CD1c-positive myeloid dendritic cell (primary cell): ENCODE data around the gene AMDHD2.
"Not testable (repeated sequence)": the region's sequence is repeated elsewhere in the genome, so short reads cannot be mapped to it uniquely, and the experiment has no call there.

Experiments
- DNase-seq: peaks from one replicate; pipeline ENCODE4 v3.0.0-alpha.2; 2016; ENCODE audit errors: extremely low spot score

AMDHD2 gene

GRCh38 chr16:2533142-2533755, 13.1 kb downstream of the AMDHD2 start:
- not testable (repeated sequence) for DNase-seq

- DNase-seq = no peak
Measured at GRCh38 chr16:2533912-2534311, 13.7 kb downstream of the AMDHD2 start.

GRCh38 chr16:2534335-2534734, 14.2 kb downstream of the AMDHD2 start:
- not testable (repeated sequence) for DNase-seq

GRCh38 chr16:2535625-2536013, 15.4 kb downstream of the AMDHD2 start:
- peak; percentile 95 for DNase-seq

- peak; percentile 99 for DNase-seq
Measured at GRCh38 chr16:2537451-2538379, 17.5 kb downstream of the AMDHD2 start, which contains the start of gene PDPK1. Gene PDPK1, plus strand, starts transcription at chr16:2538021. Its CDS starts 92 bp downstream, at chr16:2538113.

- DNase-seq = not testable (repeated sequence)
Measured at GRCh38 chr16:2539192-2539844, 19.1 kb downstream of the AMDHD2 start.

GRCh38 chr16:2539845-2540458, 19.8 kb downstream of the AMDHD2 start:
- DNase-seq = peak; percentile 32

- DNase-seq = peak; percentile 57
Measured at GRCh38 chr16:2540912-2541311, 20.7 kb downstream of the AMDHD2 start.

GRCh38 chr16:2541409-2541808, 21.2 kb downstream of the AMDHD2 start:
- not testable (repeated sequence) for DNase-seq

- not testable (repeated sequence) for DNase-seq
Measured at GRCh38 chr16:2543771-2544170, 23.6 kb downstream of the AMDHD2 start.

GRCh38 chr16:2550283-2550878, 30.2 kb downstream of the AMDHD2 start:
- DNase-seq = not testable (repeated sequence)

- DNase-seq = not testable (repeated sequence)
Measured at GRCh38 chr16:2551420-2551889, 31.3 kb downstream of the AMDHD2 start.

GRCh38 chr16:2554709-2555425, 34.7 kb downstream of the AMDHD2 start:
- not testable (repeated sequence) for DNase-seq

GRCh38 chr16:2557150-2557549, 37.0 kb downstream of the AMDHD2 start:
- DNase-seq = not testable (repeated sequence)

GRCh38 chr16:2560131-2560797, 40.1 kb downstream of the AMDHD2 start:
- not testable (repeated sequence) for DNase-seq

- not testable (repeated sequence) for DNase-seq
Measured at GRCh38 chr16:2560798-2561133, 40.6 kb downstream of the AMDHD2 start.

- not testable (repeated sequence) for DNase-seq
Measured at GRCh38 chr16:2567506-2567905, 47.3 kb downstream of the AMDHD2 start.

GRCh38 chr16:2568573-2568972, 48.4 kb downstream of the AMDHD2 start:
- DNase-seq = not testable (repeated sequence)

- not testable (repeated sequence) for DNase-seq
Measured at GRCh38 chr16:2572704-2573103, 52.5 kb downstream of the AMDHD2 start.

- DNase-seq = not testable (repeated sequence)
Measured at GRCh38 chr16:2575839-2576238, 55.7 kb downstream of the AMDHD2 start.
